ENCODE data around the gene CKAP4.

Gene CKAP4

GRCh38 chr12:106271575-106272505 lies 24.0 kb upstream of the CKAP4 start:
- Histone ChIP-seq H4K20me1 (ENCODE audit: control insufficient read depth, insufficient read depth, low read depth, low read length) (no peaks in the 10 kb centered on the region), H3K4me3 (ENCODE audit: low read length) (no peak overlapping the region), H3K9me2 (replicated peaks; ENCODE audit: control insufficient read depth, low read length) (no peaks in the 10 kb centered on the region), H3K4me1 (ENCODE audit: control insufficient read depth, low read length) (no peaks in the 10 kb centered on the region), H3K27me3 (ENCODE audit: control insufficient read depth, low read length) (0 out of 2 replicates have a peak, but pooled peaks cover 2% of the 10 kb centered on the region), H3K27ac (ENCODE audit: low read depth, low read length) (no peak overlapping the region), H3F3A (ENCODE audit: control insufficient read depth, insufficient read depth) (no peaks in the 10 kb centered on the region), H3K9me3 (ENCODE audit: control insufficient read depth, insufficient read depth, low read length) (no peaks in the 10 kb centered on the region), H3K4me2 (ENCODE audit: low read length) (no peak overlapping the region), H3K36me3 (ENCODE audit: control insufficient read depth, low read length) (no peaks in the 10 kb centered on the region), H3K79me2 (ENCODE audit: control insufficient read depth, low read length) (no peaks in the 10 kb centered on the region)
- TF ChIP-seq EZH2phosphoT487 (IDR thresholded peaks at IDR 0.05; ENCODE audit: borderline replicate concordance, low read length) (no peak), CTCF (IDR thresholded peaks at IDR 0.05; ENCODE audit: low read depth, low read length, poor library complexity, severe bottlenecking) (no peak)

- Histone ChIP-seq H3K27ac (ENCODE audit: low read depth, low read length) (no peak overlapping the region), H3F3A (ENCODE audit: control insufficient read depth, insufficient read depth) (no peaks in the 10 kb centered on the region), H3K4me3 (ENCODE audit: low read length) (no peak overlapping the region), H3K79me2 (ENCODE audit: control insufficient read depth, low read length) (no peaks in the 10 kb centered on the region), H3K27me3 (ENCODE audit: control insufficient read depth, low read length) (0 out of 2 replicates have a peak, but pooled peaks cover 2% of the 10 kb centered on the region), H4K20me1 (ENCODE audit: control insufficient read depth, insufficient read depth, low read depth, low read length) (no peaks in the 10 kb centered on the region), H3K4me1 (ENCODE audit: control insufficient read depth, low read length) (no peaks in the 10 kb centered on the region), H3K4me2 (ENCODE audit: low read length) (no peak overlapping the region), H3K9me2 (replicated peaks; ENCODE audit: control insufficient read depth, low read length) (no peaks in the 10 kb centered on the region), H3K9me3 (ENCODE audit: control insufficient read depth, insufficient read depth, low read length) (no peaks in the 10 kb centered on the region), H3K36me3 (ENCODE audit: control insufficient read depth, low read length) (no peaks in the 10 kb centered on the region)
- no peak for TF ChIP-seq CTCF (IDR thresholded peaks at IDR 0.05; ENCODE audit: low read depth, low read length, poor library complexity, severe bottlenecking)
These were observed 21.4 kb upstream of the CKAP4 start for GRCh38 chr12:106269150-106269771.

GRCh38 chr12:106267535-106267934 lies 19.7 kb upstream of the CKAP4 start:
- no peaks in the 10 kb centered on the region for H3K4me1 ChIP-seq (ENCODE audit: control insufficient read depth, low read length)
- TF ChIP-seq EZH2phosphoT487 (IDR thresholded peaks at IDR 0.05; ENCODE audit: borderline replicate concordance, low read length) = no peak
- no peak for TF ChIP-seq CTCF (IDR thresholded peaks at IDR 0.05; ENCODE audit: low read depth, low read length, poor library complexity, severe bottlenecking)

More at GRCh38 chr12:106267535-106267934, 19.7 kb upstream of the CKAP4 start:
- Histone ChIP-seq H3K27ac (ENCODE audit: low read depth, low read length) (no peak overlapping the region), H3K4me2 (ENCODE audit: low read length) (no peak overlapping the region), H3K36me3 (ENCODE audit: control insufficient read depth, low read length) (no peaks in the 10 kb centered on the region), H3F3A (ENCODE audit: control insufficient read depth, insufficient read depth) (no peaks in the 10 kb centered on the region), H4K20me1 (ENCODE audit: control insufficient read depth, insufficient read depth, low read depth, low read length) (no peaks in the 10 kb centered on the region), H3K9me3 (ENCODE audit: control insufficient read depth, insufficient read depth, low read length) (no peaks in the 10 kb centered on the region), H3K27me3 (ENCODE audit: control insufficient read depth, low read length) (0 out of 2 replicates have a peak, but pooled peaks cover 2% of the 10 kb centered on the region), H3K4me3 (ENCODE audit: low read length) (no peak overlapping the region), H3K9me2 (replicated peaks; ENCODE audit: control insufficient read depth, low read length) (no peaks in the 10 kb centered on the region), H3K79me2 (ENCODE audit: control insufficient read depth, low read length) (no peaks in the 10 kb centered on the region)

Measured in DOHH2 (cell line).